ENCODE results near the gene OXCT2. TPM values are rescaled to one million over a fixed set of nuclear protein-coding genes. Genes with fewer than 3 reads are reported as not detected.

OXCT2 gene
- total and polyA plus RNA-seq, 9 of the 15 experiments (the other 6 are each of a cell fraction or from before 2014, with no cell fraction given): 0.08 to 0.64 (median 0.22) TPM; not detected in 2

- POLR2A ChIA-PET: interaction anchor here (0.6 kb wide), 1 partner anchor 629 kb away, joined by 4 read pairs; no protein-coding TSS in a partner anchor
- no peak overlapping the region for H3K4me3 ChIP-seq
- in situ Hi-C loops (cut with MboI) (no loop called here), intact Hi-C loops (cut with micrococcal nuclease) (no loop called here)
- H3K27ac ChIP-seq (ENCODE audit: extremely low read depth, low read depth, low read length): no peak overlapping the region
- DNase-seq (ENCODE audit: extremely low read depth in 1 of 4, low spot score in 3 of 4) (no peak), FAIRE-seq (no peak), ATAC-seq (no peak)
- CTCF ChIA-PET (ENCODE audit: low intra/inter-chr PET ratio): no interaction called here
- 15% methylated on average over 2 of the region's 2 CpGs for WGBS (ENCODE audit: insufficient coverage, low coverage, missing lambda C conversion rate)
- no peak overlapping the region for H2AFZ ChIP-seq (ENCODE audit: low read depth, low read length)
- no peaks in the 10 kb centered on the region; a peak in 1 of 5 replicates for H3K4me1 ChIP-seq (replicated peaks in 1 of 2; ENCODE audit: control insufficient read depth in 2 of 2, insufficient read depth in 2 of 2, low read length in 2 of 2)
- H4K20me1 ChIP-seq (replicated peaks; ENCODE audit: control insufficient read depth, insufficient read depth, low read length): no peaks in the 10 kb centered on the region
- TF ChIP-seq MITF (IDR thresholded peaks at IDR 0.05): no peak
- TF ChIP-seq ATF3 (IDR thresholded peaks at IDR 0.05): 0 out of 2 replicates have a peak, but pooled peaks have one; percentile 22
- TF ChIP-seq ATF3 (CRISPR knock-in tag; conservative IDR thresholded peaks at IDR 0.05): no peak
- BruUV-seq (replicated peaks): no TSS peak
- no peaks in the 10 kb centered on the region for H3K79me2 ChIP-seq (ENCODE audit: control insufficient read depth, insufficient read depth, low read length)
- H3K9ac ChIP-seq (ENCODE audit: insufficient read depth in 1 of 2, low read depth in 2 of 2, low read length in 2 of 2): no peak overlapping the region
- no peak overlapping the region for H3K4me2 ChIP-seq (ENCODE audit: insufficient read depth, low read length)
- no peaks in the 10 kb centered on the region for H3K36me3 ChIP-seq (ENCODE audit: control insufficient read depth, insufficient read depth, low read length)
- H3K27me3 ChIP-seq (ENCODE audit: control insufficient read depth in 2 of 2, insufficient read depth in 2 of 2, low read length in 2 of 2): no peaks in the 10 kb centered on the region
- H3K9me1 ChIP-seq (ENCODE audit: control insufficient read depth, insufficient read depth, low read length): no peaks in the 10 kb centered on the region
- no peaks in the 10 kb centered on the region for H3K9me3 ChIP-seq (replicated peaks; ENCODE audit: control insufficient read depth, insufficient read depth, low read depth, low read length)
Observed at GRCh38 chr1:39805385-39805784, 34.2 kb upstream of the OXCT2 start.

All from K562 (cell line).